Activated B cell treated with CpG ODN at 0.5 μM for 24 hours (primary cell): Measurements from ENCODE around the gene ZNF750. TPM values are rescaled to one million over a fixed set of nuclear protein-coding genes. Genes with fewer than 3 reads are reported as not detected.

Experiments used
- ATAC-seq: fragments of 200-7000 bp; cut with Tn5 transposase; one replicate; pipeline ENCODE4 v1.10.0; 2021; ENCODE audit warnings: low read depth, mild to moderate bottlenecking, moderate library complexity
- CTCF ChIA-PET: fragments of 350-600 bp; sonication (Branson Sonifier 250); formaldehyde crosslinking; loops from one replicate; lab custom pipeline; 2021; ENCODE audit warnings: antibody characterized with exemption; lab: Charles Lee
- POLR2A ChIA-PET: fragments of 350-600 bp; sonication (Branson Sonifier 250); formaldehyde crosslinking; loops from one replicate; lab custom pipeline; 2021; ENCODE audit warnings: antibody characterized with exemption; lab: Charles Lee
- DNase-seq: peaks from one replicate; pipeline ENCODE4 v3.0.0; 2022
- H3K27ac Mint-ChIP-seq: one replicate; pipeline ENCODE4 v1.8.0; 2020; ENCODE audit warnings: mixed read lengths
- H3K27me3 Mint-ChIP-seq: one replicate; pipeline ENCODE4 v1.8.0; 2021; ENCODE audit warnings: mixed read lengths
- H3K36me3 Mint-ChIP-seq: one replicate; pipeline ENCODE4 v1.8.0; 2021; ENCODE audit warnings: low read depth, mixed read lengths
- H3K4me1 Mint-ChIP-seq: one replicate; pipeline ENCODE4 v1.8.0; 2021; ENCODE audit warnings: mixed read lengths
- H3K4me3 Mint-ChIP-seq: one replicate; pipeline ENCODE4 v1.8.0; 2020; ENCODE audit warnings: mild to moderate bottlenecking, mixed read lengths
- H3K9me3 Mint-ChIP-seq: one replicate; pipeline ENCODE4 v1.8.0; 2020; ENCODE audit warnings: mixed read lengths
- intact Hi-C: fragments of 100-400 bp; cut with micrococcal nuclease; formaldehyde crosslinking; loops from one replicate; pipeline ENCODE4 v1.15.1; 2024
- total RNA-seq: library from RNA; stranded (reverse); gene quantifications from 2 replicates; pipeline ENCODE4 v1.2.3, GENCODE V29; 2022
- TF ChIP-seq, protein P1 (sequence below): fragments of 200-600 bp; IDR thresholded peaks from one replicate; pipeline ENCODE4 v1.8.0; 2022; ENCODE audit warnings: antibody characterized with exemption, mild to moderate bottlenecking

ZNF750 gene
- total RNA-seq, 1 donor from 2014 or later: not detected

- POLR2A ChIA-PET: interaction anchor here (0.7 to 3.5 kb wide), 17 partner anchors 9 to 566 kb away, joined by 3 to 36 read pairs (median 4); partner anchors contain the start of gene FOXK2
- Mint-ChIP-seq H3K36me3 (no peaks in the 10 kb centered on the region), H3K4me3 (peak overlapping the region; percentile 70), H3K27ac (peak overlapping the region; percentile 90), H3K4me1 (peaks cover 78% of the 10 kb centered on the region), H3K9me3 (no peaks in the 10 kb centered on the region), H3K27me3 (peaks cover 3% of the 10 kb centered on the region)
- intact Hi-C loops: loop anchor here (1.0 to 5.0 kb wide), 4 partner anchors 9 to 219 kb away; partner anchors contain the start of gene TBCD
- DNase-seq: peak; percentile 61
- CTCF ChIA-PET: interaction anchor here (0.8 to 2.4 kb wide), 10 partner anchors 9 to 342 kb away, joined by 3 to 17 read pairs (median 4); no protein-coding TSS in a partner anchor
- ATAC-seq: peak; percentile 88
- TF ChIP-seq, protein P1, sequence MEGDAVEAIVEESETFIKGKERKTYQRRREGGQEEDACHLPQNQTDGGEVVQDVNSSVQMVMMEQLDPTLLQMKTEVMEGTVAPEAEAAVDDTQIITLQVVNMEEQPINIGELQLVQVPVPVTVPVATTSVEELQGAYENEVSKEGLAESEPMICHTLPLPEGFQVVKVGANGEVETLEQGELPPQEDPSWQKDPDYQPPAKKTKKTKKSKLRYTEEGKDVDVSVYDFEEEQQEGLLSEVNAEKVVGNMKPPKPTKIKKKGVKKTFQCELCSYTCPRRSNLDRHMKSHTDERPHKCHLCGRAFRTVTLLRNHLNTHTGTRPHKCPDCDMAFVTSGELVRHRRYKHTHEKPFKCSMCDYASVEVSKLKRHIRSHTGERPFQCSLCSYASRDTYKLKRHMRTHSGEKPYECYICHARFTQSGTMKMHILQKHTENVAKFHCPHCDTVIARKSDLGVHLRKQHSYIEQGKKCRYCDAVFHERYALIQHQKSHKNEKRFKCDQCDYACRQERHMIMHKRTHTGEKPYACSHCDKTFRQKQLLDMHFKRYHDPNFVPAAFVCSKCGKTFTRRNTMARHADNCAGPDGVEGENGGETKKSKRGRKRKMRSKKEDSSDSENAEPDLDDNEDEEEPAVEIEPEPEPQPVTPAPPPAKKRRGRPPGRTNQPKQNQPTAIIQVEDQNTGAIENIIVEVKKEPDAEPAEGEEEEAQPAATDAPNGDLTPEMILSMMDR: no peak
These were observed 24.3 kb upstream of the ZNF750 start for GRCh38 chr17:82863941-82864712.

- Mint-ChIP-seq H3K9me3 (no peaks in the 10 kb centered on the region), H3K27ac (peak overlapping the region; percentile 90), H3K36me3 (no peaks in the 10 kb centered on the region), H3K4me1 (peaks cover 78% of the 10 kb centered on the region), H3K4me3 (peak overlapping the region; percentile 70), H3K27me3 (no peaks in the 10 kb centered on the region)
- intact Hi-C loops: loop anchor here (5.0 kb wide), 1 partner anchor 76 kb away; no protein-coding TSS in a partner anchor
- POLR2A ChIA-PET: interaction anchor here (0.9 to 3.5 kb wide), 13 partner anchors 10 to 565 kb away, joined by 3 to 36 read pairs (median 5); no protein-coding TSS in a partner anchor
- DNase-seq: no peak
- no peak for ATAC-seq
- CTCF ChIA-PET: interaction anchor here (0.8 to 2.4 kb wide), 9 partner anchors 9 to 343 kb away, joined by 3 to 17 read pairs (median 5); no protein-coding TSS in a partner anchor
- TF ChIP-seq, protein P1: no peak
These were observed 23.6 kb upstream of the ZNF750 start for GRCh38 chr17:82863383-82863940.

- POLR2A ChIA-PET: interaction anchor here (1.2 to 3.5 kb wide), 7 partner anchors 10 to 81 kb away, joined by 3 to 36 read pairs (median 6); no protein-coding TSS in a partner anchor
- no peak overlapping the region for H3K4me3 Mint-ChIP-seq
- CTCF ChIA-PET: interaction anchor here (1.7 to 2.4 kb wide), 4 partner anchors 10 to 81 kb away, joined by 8 to 17 read pairs (median 12); no protein-coding TSS in a partner anchor
- peaks cover 77% of the 10 kb centered on the region for H3K4me1 Mint-ChIP-seq
- H3K27ac Mint-ChIP-seq: no peak overlapping the region
- H3K27me3 Mint-ChIP-seq: no peaks in the 10 kb centered on the region
- DNase-seq: no peak
- intact Hi-C loops: loop anchor here (5.0 kb wide), 1 partner anchor 76 kb away; no protein-coding TSS in a partner anchor
- ATAC-seq: no peak
- no peaks in the 10 kb centered on the region for H3K36me3 Mint-ChIP-seq
- H3K9me3 Mint-ChIP-seq: no peaks in the 10 kb centered on the region
- TF ChIP-seq, protein P1: no peak
These were observed 23.0 kb upstream of the ZNF750 start for GRCh38 chr17:82862737-82863382.

DNA sequence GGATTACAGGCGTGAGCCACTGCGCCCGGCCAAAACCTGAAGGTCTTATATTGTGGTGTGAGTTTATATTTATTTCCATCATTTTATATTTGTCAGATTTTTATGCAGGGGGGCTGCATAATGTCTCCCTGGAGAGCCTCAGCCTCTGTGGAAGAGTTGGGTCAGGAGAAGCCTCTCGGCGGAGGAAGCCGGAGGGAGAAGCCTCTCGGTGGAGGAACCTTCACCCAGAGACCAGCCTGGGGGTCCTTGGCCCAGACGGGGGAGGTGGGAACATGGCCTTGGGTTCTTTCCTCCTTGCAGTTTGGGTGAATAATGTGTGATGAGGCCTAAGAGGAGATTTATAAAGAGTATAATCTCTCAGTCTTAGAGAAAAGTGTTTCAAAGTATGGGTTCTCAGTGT, 22.4 kb upstream of the ZNF750 start:
- ATAC-seq (no peak), DNase-seq (no peak)
- no peak overlapping the region for H3K4me3 Mint-ChIP-seq
- peaks cover 2% of the 10 kb centered on the region for H3K36me3 Mint-ChIP-seq
- POLR2A ChIA-PET: interaction anchor here (1.2 to 3.5 kb wide), 4 partner anchors 9 to 44 kb away, joined by 4 to 36 read pairs (median 24); no protein-coding TSS in a partner anchor
- no peaks in the 10 kb centered on the region for H3K27me3 Mint-ChIP-seq
- CTCF ChIA-PET: no interaction called here
- peaks cover 71% of the 10 kb centered on the region for H3K4me1 Mint-ChIP-seq
- TF ChIP-seq, protein P1: no peak
- H3K9me3 Mint-ChIP-seq: no peaks in the 10 kb centered on the region
- intact Hi-C loops: loop anchor here (5.0 kb wide), 1 partner anchor 75 kb away; no protein-coding TSS in a partner anchor
- H3K27ac Mint-ChIP-seq: no peak overlapping the region
